Germinal center (tissue), 1 donor: ENCODE results near the gene LSP1.
"Not testable (repeated sequence)": the region's sequence is repeated elsewhere in the genome, so short reads cannot be mapped to it uniquely, and the experiment has no call there.

ENCODE experiments used
- DNase-seq: peaks from one replicate; pipeline ENCODE4 v3.0.0; 2012; ENCODE audit warnings: mixed read lengths, low spot score

Gene LSP1

GRCh38 chr11:1877211-1878136 is 24.6 kb downstream of the LSP1 start:
- no peak for DNase-seq

- no peak for DNase-seq
These were observed 25.5 kb downstream of the LSP1 start for GRCh38 chr11:1878137-1879031.

DNA sequence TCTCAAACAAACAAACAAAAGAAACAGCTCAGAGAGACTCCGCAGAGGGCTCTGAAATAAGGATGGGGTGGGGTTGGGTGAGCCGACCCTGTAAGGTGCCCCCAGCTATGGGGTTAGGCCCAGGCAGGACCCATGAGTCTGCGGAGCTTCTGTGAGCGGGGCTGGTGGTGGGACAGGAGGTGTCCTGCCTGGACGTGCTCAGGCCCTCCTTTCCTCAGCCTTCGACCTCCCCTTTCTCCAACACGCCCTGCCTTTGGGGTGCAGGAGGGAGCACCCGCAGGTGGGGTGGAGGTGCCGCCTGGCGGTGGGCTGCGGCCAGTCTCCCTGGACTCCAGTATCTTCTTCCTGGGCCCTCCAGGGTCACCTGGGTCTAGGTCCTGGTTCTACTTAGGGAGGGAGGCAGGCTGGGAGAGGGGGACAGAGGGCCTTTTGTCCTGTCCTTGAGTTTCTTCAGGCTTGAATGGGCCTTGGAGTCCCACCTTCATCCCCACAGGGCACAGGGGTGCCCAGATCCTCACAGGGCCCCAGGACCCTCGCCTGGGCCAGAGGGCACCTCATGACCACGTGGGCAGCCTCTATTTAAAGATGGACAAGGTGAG is 26.6 kb downstream of the LSP1 start:
- DNase-seq = no peak

DNA sequence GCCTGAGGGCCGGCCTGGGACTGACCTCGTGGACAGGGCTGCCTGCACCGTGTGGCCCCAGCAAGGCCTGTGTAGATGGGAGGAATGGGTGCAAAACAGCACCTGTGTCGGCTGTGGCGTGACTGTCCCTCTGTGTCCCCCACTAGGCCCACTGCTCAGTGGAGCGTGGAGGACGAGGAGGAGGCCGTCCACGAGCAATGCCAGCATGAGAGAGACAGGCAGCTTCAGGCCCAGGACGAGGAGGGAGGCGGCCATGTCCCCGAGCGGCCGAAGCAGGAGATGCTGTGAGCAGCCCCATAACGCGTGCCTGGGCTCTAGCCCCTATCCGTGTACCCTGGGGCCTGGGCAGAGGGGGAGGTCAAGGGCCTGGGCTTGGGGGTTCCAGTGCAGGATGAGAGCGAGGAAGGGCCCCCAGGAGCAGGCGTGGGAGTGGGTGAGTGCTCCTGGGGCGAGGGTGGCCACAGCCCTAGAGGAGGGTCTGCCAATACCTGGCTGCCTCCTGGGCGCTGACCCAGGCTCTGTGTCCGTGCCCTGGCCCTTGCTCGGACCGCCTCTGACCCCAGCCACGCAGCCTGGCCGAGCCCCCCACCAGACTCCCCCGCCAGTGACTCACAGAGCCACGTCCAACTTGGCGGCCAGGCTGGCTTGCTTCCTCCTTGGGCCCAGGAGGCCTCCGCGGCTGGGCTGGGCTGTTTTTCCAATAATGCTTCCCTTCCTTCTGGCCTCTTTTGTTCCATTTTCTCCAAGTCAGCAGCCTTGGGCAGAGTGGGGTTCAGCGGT is 27.2 kb downstream of the LSP1 start:
- DNase-seq = no peak

DNA sequence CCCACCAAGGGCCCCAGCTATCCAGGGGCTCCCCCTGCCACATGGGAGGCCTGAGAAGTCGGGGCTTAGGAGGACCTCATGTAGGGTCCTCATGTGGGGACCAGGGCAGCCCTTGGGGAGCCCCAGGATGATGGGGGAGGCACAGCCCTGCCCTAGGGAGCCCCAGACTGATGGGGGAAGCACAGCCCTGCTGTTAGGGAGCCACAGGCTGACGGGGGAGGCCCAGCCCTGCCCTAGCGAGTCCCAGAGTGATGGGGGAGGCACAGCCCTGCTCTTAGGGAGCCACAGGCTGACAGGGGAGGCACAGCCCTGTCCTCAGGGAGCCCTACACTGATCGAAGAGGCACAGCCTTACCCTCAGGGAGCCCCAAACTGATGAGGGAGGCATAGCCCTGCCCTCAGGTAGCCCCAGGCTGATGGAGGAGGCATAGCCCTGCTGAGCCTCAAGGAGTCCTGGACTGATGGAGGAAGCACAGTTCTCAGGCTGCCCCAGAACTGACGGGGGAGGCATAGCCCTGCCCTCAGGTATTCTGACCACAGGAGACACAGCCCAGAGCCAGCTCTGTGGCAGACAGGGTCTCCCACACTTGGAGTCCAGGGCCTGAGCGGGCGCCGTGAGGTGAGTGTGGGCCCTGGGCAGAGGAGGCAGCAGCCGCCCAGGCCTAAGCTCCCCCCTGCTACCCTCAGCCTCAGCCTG is 28.0 kb downstream of the LSP1 start:
- DNase-seq = no peak

DNA sequence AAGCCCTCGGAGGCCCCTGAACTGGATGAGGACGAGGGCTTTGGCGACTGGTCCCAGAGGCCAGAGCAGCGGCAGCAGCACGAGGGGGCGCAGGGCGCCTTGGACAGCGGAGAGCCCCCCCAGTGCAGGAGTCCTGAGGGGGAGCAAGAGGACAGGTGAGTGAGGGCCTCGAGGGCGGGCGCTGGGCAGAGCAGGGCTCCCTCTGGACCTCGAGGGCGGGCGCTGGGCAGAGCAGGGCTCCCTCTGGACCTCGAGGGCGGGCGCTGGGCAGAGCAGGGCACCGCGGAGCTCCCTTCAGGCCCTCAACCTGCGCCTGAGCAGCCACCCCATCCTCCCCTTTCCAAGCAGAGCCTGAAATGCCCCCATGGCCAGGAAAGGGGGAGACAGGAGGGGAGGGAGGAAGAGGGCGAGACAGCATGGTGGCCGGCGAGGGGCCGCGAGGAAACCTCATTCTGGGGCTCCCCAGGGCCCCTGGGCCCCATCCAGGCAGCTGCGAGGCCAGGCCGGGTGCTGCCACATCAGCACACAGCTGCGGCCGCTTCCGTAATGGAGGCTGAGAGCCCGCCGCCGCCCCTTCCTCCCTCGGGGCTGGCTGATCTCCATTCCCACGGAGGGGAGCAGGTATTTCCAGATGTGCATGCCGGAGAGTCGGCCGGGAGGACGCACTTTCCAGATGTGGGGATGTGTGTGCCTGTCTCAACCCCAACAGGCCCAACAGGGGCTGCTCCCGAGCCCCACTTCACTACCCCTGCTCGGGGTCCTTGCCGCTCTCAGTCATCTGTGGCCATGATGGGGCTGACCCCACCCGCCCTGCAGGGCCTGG is 28.8 kb downstream of the LSP1 start:
- DNase-seq = peak; percentile 54

DNA sequence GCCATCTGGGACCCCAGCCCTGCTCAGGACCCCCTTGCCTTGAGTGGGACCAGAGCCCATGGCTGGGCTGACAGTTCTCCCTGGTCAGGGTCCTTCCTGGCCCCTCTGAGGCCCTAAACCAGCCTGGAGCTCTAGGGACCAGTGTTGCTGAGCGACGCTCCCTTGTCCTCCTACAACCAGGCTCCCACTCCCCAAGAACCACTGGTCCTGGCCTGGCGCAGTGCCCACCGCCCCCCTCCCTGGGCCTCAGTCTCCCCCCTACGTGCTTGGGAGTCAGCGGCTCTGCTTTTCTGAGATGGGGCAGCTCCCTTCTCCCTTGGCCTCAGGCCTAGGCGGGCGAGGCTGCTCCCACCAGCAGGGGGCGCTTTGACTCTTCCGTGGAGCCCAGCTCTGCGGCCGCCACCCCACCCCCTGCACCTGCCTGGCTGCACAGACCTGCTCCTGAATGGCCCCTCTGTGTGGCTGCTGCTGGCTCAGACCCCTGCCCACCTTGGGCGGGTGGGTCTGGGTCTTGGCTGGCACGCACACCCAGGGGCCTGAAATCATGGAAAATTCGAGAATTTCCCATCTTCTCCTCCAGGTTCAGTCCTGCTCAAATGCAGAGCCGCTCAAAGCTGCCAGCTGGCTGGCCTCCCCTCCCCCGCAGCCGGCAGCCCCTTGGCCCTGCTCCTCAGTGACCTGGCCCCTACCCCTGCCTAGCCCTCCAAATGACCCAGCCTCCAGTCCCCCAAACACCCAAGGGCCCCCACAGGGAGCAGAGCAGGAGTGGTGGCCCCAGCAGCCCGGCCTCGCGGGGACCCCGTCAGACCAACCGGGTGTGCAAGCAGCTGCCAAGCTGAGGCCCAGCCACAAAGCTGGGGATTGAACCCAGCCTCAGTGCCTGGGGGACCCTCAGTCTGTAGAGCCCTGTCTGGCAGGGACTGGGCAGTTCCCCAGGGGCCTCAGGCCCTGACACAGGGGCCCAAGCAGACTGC is 29.7 kb downstream of the LSP1 start:
- DNase-seq = peak; percentile 86

DNA sequence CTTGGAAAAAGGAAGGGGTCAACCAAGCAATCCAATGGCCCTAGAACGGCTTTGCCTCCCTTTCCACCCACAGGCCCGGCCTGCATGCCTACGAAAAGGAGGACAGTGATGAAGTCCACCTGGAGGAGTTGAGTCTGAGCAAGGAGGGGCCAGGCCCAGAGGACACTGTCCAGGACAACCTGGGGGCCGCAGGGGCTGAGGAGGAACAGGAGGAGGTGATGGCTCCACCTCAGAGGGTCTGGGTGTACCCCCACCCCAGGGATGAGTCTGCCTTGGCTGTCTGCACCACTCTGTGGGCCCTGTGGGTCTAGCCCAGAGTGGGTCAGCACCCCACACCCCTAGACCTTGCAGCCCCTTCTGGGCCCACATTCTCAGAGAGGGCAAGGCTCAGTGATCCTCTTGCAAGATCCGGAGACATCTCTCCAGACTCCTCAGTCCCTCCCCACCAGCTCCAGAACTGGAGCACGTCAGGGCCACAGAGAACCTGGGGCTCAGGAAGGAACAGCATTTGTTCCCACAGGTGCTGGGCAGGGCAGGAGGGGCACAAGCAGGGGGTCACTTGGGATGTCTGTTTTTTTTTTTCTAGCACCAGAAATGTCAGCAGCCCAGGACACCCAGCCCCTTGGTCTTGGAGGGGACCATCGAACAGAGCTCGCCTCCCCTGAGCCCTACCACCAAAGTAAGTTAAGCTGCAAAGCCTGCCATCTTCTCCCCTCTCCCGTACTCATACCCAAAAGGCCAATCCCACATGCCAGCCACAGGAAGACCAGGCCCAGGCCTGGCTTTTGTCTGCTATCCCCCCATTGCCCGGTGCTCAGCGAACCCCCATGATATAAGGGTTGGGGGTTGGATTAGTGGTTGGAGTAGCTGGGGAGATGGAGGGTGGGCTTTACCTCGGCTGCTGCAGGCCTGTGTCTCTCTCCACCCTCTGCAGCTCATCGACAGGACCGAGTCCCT is 30.7 kb downstream of the LSP1 start:
- DNase-seq = no peak

- no peak for DNase-seq
These were observed 31.4 kb downstream of the LSP1 start for GRCh38 chr11:1884303-1884700.

DNA sequence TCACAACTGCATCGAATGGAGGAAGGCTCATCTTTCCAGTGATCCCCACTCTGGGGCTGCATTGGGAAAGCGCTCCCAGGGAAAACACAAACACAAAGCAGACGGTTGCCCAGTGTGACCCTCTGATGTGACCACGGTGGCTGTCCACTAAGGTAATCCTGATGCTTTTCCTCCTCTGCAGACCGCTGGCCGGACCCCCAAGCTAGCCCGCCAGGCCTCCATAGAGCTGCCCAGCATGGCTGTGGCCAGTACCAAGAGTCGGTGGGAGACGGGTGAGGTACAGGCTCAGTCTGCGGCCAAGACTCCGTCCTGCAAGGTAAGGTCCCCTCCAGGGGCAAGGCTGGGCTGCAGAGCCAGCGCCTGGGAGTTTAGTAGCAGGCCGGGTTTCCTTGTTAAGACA is 33.7 kb downstream of the LSP1 start:
- not testable (repeated sequence) for DNase-seq

DNA sequence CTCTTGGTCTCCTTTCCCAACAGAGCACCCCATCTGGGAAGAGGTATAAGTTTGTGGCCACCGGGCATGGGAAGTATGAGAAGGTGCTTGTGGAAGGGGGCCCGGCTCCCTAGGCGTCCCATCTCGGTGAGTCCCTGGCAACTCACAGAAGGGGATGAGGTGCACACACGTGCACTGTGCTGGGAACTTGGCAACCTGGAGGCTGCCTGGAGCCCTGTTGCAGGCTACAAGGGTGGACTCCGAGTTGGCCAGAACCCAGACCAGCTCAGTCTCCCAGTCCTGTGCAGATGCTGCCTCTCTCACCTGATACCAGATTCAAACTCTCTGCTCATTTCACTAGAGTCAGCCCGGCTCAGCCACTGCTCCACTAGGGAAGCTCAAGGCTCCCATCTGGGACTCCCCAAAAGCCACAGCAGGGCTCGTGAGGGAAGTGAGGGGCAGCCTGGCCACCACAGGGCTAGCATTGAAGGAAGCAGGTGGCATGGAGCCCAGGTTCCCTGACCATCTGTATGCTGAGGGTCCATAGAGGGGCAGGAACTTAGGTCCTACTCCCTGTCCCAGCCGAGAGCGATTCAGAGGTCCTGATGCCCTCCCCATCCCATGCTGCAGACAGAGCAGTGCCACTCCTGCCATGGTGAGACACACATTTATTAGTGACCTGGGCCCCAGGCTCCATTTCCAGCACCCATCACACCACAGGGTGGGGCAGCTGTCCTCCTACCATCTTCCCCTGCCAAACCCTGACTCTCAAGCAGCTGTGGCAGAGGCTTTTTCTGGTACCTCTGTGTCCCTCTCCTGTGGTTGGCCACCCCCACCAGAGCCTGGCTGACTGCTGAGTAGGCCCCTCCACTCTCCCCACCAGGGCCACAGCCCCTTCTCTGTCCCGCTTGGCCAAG is 34.8 kb downstream of the LSP1 start:
- no peak for DNase-seq

DNA sequence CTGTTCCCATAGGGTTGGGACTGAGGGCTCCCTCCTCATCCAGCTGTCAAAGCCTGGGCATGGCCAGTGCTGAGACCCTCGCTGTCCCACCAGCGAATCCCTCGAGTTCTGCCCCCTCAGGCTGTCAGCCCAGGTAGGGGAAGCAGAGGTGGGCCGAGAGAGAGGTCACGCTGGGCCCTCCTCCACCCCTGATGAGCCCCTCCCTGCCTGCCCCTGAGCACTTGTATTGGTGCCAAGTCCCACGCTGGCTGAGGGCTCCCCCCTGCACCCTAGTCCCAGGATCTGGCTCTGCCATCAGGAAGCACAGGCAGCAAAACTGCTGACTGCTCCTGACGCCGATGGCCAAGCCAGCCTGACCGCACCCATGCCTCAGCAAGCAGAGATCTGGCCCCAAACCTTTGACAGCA is 35.5 kb downstream of the LSP1 start:
- DNase-seq = no peak

GRCh38 chr11:1888811-1889210 is 35.9 kb downstream of the LSP1 start:
- DNase-seq = no peak

GRCh38 chr11:1889224-1889930 is 36.5 kb downstream of the LSP1 start:
- no peak for DNase-seq

GRCh38 chr11:1889941-1890855 is 37.3 kb downstream of the LSP1 start:
- DNase-seq = no peak
